ENCODE data around the gene LPAR2. TPM values are rescaled to one million over a fixed set of nuclear protein-coding genes. Genes with fewer than 3 reads are reported as not detected.

Gene LPAR2
- total RNA-seq, 1 donor from 2014 or later: 19.2 TPM

GRCh38 chr19:19650331-19650730 is 22.3 kb upstream of the LPAR2 start:
- no peak for DNase-seq (ENCODE audit: low read depth)
- no peak overlapping the region for H3K4me3 ChIP-seq (ENCODE audit: low read depth, low read length)
- no peaks in the 10 kb centered on the region for H3K27me3 ChIP-seq (ENCODE audit: control insufficient read depth, insufficient read depth, low read length)
- peaks cover 6% of the 10 kb centered on the region for H3K36me3 ChIP-seq (ENCODE audit: control insufficient read depth, insufficient read depth, low read length)
- TF ChIP-seq, protein P1, sequence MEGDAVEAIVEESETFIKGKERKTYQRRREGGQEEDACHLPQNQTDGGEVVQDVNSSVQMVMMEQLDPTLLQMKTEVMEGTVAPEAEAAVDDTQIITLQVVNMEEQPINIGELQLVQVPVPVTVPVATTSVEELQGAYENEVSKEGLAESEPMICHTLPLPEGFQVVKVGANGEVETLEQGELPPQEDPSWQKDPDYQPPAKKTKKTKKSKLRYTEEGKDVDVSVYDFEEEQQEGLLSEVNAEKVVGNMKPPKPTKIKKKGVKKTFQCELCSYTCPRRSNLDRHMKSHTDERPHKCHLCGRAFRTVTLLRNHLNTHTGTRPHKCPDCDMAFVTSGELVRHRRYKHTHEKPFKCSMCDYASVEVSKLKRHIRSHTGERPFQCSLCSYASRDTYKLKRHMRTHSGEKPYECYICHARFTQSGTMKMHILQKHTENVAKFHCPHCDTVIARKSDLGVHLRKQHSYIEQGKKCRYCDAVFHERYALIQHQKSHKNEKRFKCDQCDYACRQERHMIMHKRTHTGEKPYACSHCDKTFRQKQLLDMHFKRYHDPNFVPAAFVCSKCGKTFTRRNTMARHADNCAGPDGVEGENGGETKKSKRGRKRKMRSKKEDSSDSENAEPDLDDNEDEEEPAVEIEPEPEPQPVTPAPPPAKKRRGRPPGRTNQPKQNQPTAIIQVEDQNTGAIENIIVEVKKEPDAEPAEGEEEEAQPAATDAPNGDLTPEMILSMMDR (IDR thresholded peaks at IDR 0.05; ENCODE audit: insufficient read depth, low read length, poor library complexity, severe bottlenecking): no peak

DNA sequence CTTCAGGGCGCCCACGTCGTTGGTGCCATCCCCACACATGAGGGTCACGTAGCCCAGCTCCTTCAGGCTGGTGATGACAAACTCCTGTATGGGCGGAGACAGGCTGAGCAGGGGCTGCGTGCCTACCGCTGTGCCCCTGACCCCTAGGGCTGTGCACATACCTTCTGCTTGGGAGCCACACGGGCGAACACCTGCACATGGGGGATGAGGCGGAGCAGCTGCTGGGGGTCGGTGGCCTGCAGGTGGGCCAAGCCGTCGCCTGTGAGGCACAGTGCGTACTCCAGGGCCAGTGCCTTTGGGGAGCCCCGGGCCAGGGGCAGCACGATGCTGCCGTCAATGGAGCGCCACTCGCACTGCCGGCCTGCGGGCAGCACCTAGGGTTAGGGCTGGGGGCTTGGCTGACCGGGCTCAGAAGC is 21.6 kb upstream of the LPAR2 start:
- Histone ChIP-seq H3K27me3 (ENCODE audit: control insufficient read depth, insufficient read depth, low read length) (no peaks in the 10 kb centered on the region), H3K4me3 (ENCODE audit: low read depth, low read length) (no peak overlapping the region), H3K36me3 (ENCODE audit: control insufficient read depth, insufficient read depth, low read length) (peaks cover 6% of the 10 kb centered on the region)
- TF ChIP-seq, protein P1 (IDR thresholded peaks at IDR 0.05; ENCODE audit: insufficient read depth, low read length, poor library complexity, severe bottlenecking): no peak
- no peak for DNase-seq (ENCODE audit: low read depth)

DNA sequence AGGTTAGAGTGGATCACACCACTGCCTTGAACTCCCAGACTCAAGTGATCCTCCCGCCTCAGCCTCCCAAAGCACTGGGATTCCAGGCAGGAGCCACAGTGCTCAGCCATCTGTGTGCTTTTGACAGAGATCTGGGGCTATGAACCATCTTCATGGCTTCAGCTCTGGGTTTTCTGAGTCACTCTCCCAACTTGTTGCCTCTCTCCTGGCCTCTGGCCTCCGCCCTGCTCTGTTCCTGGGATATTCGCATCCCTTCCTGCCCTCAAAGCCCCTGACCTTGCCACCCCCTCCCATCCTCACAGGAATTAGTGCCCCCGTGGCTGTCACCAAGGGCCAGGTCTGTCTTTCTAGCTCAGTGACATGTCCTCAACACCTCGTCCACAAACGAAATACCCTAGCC is 21.1 kb upstream of the LPAR2 start:
- Histone ChIP-seq H3K36me3 (ENCODE audit: control insufficient read depth, insufficient read depth, low read length) (peaks cover 6% of the 10 kb centered on the region), H3K27me3 (ENCODE audit: control insufficient read depth, insufficient read depth, low read length) (no peaks in the 10 kb centered on the region), H3K4me3 (ENCODE audit: low read depth, low read length) (no peak overlapping the region)
- no peak for DNase-seq (ENCODE audit: low read depth)
- TF ChIP-seq, protein P1 (IDR thresholded peaks at IDR 0.05; ENCODE audit: insufficient read depth, low read length, poor library complexity, severe bottlenecking): no peak

DNA sequence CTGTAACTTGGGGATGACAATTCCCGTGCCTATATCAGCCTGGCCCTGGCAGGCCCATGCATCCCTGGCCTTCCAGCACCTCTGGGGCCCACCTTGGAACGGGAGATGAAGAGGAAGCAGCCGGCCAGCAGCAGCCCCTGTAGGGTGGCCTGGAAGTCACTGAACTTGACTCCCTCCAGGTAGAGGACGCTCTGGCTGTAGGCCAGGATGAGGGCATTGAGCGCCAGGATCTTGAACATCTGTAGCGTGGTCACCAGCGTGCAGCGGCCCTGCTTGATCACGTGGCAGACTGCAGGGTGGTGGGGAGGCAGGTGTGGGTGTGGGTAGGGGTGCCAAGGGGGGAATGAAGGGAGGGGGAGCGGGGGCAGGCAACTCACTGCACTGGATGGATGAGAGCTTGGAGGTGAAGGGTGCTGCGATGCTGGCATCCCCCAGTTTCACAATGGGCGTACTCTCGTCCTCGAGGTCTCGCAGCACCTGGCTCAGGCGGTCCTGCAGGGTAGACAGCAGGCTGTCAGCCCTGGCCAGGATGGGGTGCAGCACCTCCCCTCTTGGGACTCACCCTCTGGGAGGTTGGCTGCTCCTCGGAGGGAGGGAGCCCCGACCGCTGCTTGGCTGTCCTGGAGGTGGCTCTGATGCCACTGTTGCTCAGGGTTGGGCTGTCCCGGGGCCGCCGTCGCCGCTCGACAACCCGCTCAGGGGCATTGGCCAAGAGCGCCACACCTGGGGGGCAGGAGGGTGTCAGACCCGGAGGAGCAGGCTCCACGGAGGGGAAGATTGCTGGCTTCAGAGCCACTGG is 19.2 kb upstream of the LPAR2 start:
- Histone ChIP-seq H3K36me3 (ENCODE audit: control insufficient read depth, insufficient read depth, low read length) (peaks cover 3% of the 10 kb centered on the region), H3K4me3 (ENCODE audit: low read depth, low read length) (no peak overlapping the region), H3K27me3 (ENCODE audit: control insufficient read depth, insufficient read depth, low read length) (no peaks in the 10 kb centered on the region)
- TF ChIP-seq, protein P1 (IDR thresholded peaks at IDR 0.05; ENCODE audit: insufficient read depth, low read length, poor library complexity, severe bottlenecking): no peak
- DNase-seq (ENCODE audit: low read depth): no peak

GRCh38 chr19:19645233-19645870 is 17.3 kb upstream of the LPAR2 start:
- Histone ChIP-seq H3K4me3 (ENCODE audit: low read depth, low read length) (no peak overlapping the region), H3K36me3 (ENCODE audit: control insufficient read depth, insufficient read depth, low read length) (peaks cover 3% of the 10 kb centered on the region), H3K27me3 (ENCODE audit: control insufficient read depth, insufficient read depth, low read length) (no peaks in the 10 kb centered on the region)
- DNase-seq (ENCODE audit: low read depth): no peak
- TF ChIP-seq, protein P1 (IDR thresholded peaks at IDR 0.05; ENCODE audit: insufficient read depth, low read length, poor library complexity, severe bottlenecking): no peak
